Dedifferentiated amniotic fluid mesenchymal stem cell (primary cell): ENCODE measurements around the gene ALX3.
"Not testable (repeated sequence)": the region's sequence is repeated elsewhere in the genome, so short reads cannot be mapped to it uniquely, and the experiment has no call there.

Experiments
- DNase-seq: peaks from one replicate; pipeline ENCODE4 v3.0.0-alpha.2; 2016; ENCODE audit errors: extremely low spot score

The ALX3 gene

DNA sequence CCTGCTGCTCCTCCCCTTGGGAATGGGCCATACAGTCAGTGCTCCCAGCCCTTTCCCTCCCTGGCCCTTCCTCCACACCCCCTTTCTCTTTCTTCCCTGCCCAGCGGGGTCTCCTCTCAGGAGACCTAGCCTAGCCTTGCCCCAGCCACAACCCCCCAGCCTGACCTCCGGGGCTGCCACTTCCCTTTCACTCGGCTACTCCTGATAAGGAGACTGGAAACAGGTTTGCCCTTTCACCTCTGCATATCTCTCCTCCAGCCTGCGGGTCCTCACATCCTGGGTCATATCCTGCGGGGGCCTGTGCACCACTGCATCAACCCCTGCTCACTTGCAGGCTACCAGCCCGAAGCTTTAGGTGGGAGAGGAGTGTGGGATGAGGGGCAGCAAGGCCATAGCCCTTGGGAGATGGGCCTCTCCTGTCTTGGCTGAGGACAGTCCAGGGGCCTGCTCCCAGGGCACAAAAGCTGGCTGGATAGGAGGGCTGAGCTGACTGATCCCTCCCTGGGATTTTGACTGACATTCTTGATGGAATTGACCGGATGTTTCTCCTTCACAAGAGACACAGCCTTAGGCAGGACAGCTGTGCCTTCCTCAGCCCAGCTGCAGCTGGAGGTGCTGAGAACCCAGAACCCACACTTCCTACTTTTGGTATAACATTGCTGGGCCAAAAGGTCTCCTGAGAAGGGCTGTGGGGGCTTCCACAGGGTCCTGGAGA is 19.2 kb upstream of the ALX3 start:
- no peak for DNase-seq

DNA sequence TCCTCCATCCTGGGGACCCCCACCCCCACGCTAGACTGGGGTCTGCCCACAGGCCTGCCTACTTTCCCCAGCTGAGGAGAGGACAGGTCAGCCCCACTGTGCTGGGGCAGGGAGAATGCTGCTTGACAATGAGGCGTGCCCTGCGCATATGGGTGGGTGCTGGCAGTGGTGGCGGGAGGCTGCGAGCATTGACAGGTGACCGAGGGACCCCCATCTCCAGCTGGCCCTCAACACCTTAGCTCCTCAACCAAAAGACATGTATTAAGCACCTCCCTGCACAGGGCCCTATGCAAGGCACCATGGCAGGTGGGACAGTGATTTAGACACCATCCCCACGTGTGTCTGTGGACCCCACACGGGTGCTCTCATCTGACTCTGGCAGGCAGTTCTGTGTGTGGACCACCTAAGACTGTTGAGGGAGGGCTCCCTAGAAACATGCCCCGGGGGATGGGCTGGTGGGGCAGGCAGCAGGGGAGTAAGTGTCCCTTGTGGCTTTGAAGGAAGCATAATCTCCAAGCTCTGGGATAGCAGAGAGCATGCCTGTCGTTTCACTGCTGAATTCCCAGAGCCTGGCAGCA is 18.4 kb upstream of the ALX3 start:
- DNase-seq: no peak

DNA sequence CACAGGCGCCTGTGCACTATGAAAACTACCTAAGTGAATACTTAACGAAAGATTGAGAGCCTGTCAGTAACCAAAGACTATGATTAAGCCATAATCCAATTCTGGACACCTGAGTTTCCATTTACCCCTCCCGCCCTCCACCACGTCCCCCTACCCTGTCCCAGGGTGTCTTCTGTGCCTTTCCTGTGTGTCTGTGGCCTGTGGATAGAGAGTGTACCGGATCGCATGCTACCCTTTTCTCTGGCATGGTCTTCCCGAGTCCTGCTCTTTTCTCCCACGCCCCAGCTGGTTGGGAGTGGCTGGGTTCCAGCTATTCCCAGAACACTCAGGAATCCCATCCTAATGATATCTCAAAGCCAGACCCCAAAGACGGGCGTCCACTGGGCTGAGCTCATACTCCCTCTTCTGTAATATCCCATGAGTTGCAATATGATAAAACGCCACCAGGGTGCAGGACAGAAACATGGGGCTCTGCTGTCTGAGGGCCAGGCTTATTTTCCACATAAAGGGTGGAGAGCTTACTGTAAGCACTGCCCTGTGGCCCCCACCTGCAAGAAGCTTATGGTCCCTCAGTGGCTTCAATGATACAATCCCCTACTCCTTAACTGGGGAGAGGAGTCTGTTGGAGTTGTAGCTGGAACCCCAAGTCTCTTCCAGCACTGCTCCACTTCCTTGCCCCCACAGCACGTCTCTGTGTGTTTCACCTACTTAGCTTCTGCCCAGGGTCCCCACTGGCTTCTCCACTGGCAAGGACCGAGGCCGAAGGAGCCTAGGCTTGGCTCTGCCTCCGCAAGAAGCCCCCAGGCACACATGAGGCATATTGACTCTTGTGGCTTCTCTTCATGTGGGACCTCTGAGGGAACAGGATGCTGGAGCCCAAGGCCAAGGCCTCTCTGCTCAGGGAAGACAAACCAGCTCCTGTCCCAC is 17.6 kb upstream of the ALX3 start:
- DNase-seq: peak; percentile 77

DNA sequence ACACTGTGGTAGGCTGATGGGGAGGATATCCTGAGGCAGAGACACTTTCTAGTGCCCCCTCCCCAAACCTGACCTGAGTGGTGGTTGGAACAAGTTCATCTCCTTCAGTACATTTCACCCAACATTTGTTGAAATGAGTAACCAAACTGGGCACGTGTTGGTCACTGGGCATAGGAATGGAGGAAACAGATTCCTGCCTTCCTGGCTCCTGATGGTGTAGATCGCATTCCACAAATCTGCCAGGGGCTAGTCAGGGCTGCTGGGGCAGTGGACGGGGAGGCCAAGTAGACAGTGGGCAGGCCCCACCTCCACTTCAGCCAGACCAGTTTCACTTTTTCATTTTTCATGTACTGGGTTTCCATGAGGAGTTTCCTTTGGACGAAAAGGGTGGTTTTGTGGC is 16.5 kb upstream of the ALX3 start:
- no peak for DNase-seq

DNA sequence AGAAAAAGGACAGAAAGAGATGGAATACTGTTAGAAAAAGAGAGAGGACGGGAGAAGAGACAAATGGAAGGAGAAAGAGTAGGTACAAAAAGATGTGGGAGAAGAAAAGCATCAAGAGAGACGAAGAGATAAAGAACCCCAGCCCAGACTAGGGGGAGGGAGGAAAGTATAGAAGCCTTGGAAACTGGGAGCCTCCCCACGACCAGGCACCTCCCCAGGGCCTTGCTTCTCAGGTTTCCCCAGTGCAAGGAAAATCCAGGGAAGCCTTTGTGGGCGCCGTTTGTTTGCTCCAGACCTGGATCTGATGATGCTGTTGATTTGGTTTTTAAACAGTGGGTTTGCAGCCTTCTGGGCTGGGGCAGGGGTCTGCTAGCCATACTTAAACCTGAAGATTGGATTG is 15.2 kb upstream of the ALX3 start:
- DNase-seq: no peak

DNA sequence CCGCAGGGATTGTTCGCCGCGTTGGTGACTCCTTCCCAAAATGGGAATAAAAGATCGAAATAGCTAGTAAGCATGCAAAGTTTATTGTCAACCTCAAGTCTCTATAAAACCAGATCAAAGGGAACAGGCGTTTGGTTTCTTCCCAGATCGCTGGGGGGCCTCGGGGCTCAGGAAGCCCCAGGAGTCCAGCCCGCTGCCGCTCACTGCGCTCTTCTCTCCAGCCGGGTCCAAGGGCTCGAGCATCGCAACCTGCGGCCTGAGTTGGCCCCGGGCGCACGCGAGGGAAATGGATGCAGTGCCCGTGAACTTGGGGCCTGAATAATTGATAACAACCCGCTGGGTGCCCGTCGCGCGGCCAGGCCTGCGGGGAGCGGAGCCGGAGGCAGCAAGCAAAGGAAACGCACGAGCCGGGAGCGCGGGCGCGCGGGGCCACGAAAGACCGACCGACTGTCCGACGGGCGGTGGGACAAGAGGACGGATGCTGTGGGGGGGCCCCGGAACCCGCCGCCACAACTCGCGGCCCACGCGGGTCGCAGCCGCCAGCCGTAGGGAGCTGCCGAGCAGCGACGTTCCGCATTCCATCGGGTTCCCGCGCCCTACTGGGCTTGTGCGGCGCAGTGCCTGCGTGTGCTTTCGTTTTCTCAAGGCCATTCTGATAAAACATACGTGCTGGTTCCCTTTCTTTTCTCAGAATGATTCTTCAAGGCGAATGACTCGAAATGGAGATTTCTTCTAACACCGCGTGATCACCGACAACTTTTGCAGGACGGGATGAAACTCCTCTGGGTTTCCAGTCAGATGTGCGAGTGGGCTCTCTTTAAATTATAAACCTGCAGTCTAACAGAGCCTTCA is 14.0 kb upstream of the ALX3 start:
- no peak for DNase-seq

DNA sequence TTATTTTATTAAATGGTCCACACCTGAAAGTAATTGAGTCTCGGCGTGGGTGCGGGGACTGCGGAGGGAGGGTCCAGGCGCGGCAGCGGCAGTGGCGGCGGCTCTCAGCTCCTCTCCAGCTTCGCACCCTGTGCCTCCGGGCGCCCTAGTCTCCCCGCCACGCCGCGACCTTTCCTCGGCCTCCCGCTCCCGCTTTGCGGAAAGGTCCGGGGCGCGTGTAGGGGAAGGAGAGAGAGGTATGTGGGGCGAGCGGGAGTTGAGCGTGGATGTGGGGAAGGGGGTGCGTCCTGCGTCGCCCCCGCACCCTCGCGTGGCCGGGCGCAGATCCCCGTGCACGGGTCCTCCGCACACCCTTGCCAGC is 13.4 kb upstream of the ALX3 start:
- no peak for DNase-seq

DNA sequence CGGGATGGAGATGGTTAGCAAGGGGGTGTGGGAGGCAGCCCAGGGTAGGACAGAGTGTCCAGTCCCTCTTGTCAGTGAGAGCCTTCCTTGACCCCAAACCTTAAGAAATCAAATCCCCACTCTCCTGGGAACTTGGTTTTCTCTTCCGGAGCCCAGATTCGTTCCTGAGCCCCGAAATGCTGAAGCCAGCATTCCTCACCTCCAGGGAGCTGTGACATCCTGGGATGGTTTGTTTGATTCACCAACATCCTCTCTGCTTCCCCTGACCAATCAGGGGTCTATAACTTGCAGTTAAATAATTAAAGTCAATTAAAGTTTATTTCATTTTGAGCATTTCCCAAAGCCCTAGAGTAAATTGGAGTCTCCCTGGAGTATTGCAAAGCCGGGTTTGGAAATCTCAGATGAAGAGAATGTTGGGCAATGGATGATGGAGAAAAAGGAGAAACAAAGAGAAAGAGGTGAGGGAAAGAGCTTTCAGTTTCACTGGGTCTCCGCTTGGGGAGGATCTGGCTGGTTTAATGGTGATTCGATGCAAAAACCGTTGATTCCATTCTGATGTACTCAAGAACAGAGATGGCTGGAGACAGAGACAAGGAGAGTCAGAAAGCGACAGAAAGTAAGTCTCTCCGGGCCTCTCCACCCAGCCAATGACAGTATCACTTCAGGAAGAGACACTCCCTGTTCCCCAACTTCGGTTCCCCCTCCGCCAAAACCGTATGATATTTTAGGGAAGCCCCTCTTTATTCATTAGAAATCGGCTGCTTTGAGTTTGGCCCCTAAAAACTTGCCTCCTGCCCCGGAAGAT is 12.8 kb upstream of the ALX3 start:
- DNase-seq: no peak

DNA sequence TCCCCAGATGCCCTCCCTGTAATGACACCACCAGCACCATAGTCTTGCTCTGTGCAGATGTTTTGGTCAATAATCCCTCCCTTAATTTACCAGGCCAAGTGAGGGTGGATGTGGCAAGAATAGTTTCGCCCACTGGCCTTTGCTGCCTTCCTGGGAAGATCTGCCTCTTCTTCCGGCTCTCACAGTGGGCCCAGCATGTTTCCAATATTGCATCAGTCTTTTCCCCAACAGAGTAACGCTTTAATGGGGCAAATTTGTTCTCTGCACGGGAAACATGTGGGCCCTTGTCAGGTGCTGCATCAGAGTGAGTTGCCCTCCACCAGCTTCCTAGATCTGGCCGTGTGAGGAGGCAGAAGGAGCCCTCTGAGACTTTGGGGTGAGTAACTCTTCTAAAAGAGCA is 12.0 kb upstream of the ALX3 start:
- peak; percentile 55 for DNase-seq

DNA sequence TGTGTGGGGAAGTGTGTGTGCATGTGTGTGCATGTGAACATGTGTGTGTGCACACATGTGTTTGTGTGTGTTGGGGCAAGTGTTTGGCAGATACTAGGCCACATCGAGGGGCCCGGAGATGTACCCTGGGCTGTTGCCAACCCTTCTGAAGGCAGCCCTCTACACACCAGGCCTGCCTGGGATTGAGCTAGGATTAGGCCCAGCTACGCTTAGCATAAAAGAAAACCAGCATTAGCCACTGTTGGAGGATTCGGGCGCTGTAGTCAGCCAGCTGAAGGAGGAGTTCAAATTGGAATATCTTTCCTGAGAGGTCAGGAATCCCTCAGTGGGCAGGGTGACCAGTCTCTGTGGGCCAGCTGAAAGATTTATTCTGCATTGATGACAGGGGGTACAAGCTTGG is 10.6 kb upstream of the ALX3 start:
- no peak for DNase-seq

DNA sequence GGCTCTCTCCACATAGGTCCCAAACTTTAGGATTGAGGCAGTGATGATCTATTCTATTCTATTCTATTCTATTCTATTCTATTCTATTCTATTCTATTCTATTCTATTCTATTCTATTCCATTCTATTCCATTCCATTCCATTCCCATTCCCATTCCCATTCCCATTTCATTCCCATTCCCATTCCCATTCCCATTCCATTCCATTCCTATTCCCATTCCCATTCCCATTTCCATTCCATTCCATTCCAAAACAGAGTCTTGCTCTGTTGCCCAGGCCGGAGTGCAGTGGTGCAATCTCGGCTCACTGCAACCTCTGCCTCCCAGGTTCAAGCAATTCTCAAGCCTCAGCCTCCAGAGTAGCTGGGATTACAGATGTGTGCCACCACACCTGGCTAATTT is 9.5 kb upstream of the ALX3 start:
- not testable (repeated sequence) for DNase-seq

DNA sequence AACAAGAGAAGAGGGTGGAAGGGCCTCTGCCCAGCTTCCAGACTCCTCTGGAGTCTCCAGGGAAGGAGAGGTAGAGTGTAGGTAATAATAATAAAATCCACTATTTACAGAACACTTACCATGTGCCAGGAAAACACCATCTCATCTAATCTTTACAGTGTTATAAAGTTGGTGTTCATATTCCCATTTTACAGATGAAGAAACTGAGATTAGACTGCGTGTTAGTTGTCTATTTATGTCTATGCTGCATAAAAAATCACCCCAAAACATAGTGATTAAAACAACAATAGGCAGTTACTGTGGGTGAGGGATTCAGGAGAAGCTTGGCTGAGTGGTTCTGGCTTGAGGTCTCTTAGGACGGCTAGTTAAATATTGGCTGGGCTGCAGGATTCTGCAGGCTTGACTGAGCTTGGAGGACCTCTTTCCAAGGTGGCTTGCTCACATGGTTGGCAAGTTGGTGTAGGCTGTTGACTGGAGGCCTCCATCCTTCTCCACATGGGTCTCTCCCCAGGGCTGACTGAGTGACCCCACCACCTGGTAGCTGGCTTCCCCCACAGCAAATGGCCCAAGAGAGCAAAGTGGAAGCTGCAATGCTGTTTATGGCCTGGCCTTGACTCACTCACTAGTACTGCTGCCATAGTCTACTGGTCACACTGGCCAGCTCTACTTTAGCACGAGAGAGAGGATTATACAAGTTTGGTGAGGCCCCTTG is 6.5 kb upstream of the ALX3 start:
- no peak for DNase-seq

DNA sequence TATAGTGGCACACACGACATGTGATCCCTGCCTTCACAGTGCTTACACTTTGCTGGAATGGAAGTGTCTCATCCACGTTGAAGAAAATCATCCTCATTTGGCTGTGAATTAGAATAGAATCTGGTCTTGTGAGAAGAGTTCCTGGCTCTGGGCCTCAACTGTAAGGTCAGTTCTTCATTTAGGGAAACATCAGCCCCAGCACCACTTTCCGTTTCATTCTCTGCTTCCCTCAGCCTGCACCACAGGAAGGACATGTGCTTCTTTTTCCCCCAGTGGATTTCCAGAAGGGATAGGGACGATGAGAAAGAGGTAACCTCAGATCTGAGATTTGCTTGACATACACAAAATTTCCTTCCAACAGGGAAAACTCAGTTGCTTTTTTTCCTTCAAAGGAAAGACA is 3.7 kb upstream of the ALX3 start:
- DNase-seq: no peak

DNA sequence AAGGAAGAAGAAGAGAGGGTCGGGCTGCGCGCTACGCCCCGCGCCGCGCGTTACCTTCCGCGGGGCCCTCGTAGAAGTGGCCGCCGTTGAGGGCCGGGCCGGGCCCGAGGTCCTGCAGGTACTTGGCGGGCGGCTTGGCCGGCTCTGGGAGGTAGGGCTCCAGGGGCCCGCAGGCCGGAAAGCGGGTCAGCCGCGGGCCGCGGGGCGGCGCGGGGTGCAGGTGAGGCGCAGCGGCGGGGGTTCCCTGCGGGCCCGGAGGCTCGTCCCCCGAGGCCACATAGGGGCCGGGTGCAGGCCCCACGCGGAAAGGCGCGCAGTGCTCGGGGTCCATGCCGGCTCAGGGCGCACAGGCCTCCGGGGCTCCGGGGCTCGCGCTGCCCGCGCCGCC is 196 bp downstream of the ALX3 start:
- no peak for DNase-seq

DNA sequence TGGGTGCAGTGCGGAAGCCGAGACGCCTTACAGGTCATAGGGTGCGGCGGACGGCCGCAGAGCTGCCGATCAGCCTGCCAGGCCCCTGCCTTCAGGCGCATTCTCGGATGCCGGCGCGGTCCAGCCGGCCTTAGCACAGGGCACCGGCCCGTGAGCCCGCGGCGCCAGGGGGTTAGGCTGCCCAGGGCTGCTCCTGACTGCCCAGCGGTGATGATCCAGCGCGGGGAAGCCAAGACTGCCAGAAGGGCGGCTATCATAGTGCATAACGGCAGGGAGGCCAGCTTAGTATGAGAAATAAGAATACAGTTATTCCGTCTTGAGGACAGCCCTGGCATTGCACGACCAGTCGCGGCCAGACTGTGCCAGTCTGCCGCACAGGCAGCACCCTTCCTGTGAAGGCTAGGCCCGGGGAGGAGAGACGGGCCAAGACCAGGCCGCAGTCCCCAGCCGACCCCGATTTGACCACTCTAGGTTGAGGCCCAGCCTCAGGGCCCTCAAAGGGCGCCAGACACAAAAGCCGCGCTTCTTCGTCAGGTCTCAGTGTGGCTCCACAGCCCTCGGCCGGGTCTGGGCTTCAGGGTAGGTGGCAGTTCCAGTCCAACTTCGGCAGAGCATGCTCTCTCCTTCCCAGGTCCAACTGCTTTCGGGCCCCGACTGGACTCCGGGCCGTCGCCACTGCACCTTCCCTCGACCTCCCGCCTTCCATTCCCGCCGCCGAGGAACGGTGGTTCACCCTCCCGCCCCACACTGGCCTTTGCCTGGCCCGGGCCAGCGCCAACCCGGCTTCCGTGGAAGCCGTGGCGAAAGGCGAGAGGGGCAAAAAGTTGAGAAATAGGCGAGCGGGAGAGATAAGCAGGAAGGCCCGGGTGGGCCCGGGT is 829 bp downstream of the ALX3 start:
- no peak for DNase-seq

DNA sequence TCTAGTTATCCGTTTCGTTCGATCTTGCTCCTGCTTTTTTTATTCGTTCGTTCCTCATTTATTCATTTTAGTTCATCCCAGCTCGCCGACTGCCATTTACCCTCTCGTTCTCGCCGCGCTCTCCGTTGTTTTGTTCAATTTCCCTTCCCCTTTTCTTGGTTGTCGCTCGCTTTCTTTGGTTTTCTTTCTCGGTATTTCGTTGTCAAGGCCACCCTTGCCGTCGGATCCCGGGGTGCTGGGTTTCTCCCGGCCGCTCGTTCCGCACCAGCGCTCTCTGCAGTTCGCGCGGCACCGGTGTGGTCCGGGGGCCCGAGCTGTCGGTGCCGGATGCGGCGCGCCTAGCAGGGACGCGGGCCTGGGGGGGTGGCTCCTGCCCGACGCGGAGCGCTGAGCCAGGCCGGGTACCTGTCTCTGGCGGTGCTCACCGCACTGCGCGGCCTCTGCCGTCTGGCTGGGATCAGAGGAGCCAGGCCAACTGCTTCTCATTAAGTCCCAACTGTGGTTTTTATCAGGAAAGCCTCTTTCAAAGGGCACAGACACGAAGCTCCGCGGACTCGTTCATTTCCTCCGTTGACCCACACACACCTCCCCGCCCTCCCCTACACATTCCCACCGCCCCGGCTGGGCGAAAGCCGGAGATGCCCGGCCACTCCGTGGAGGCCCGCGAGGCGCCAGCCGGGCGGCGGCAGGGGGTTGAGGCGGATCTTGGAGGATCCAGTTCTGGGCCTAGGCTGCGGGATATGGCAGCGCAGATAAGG is 1.6 kb downstream of the ALX3 start:
- DNase-seq: no peak

DNA sequence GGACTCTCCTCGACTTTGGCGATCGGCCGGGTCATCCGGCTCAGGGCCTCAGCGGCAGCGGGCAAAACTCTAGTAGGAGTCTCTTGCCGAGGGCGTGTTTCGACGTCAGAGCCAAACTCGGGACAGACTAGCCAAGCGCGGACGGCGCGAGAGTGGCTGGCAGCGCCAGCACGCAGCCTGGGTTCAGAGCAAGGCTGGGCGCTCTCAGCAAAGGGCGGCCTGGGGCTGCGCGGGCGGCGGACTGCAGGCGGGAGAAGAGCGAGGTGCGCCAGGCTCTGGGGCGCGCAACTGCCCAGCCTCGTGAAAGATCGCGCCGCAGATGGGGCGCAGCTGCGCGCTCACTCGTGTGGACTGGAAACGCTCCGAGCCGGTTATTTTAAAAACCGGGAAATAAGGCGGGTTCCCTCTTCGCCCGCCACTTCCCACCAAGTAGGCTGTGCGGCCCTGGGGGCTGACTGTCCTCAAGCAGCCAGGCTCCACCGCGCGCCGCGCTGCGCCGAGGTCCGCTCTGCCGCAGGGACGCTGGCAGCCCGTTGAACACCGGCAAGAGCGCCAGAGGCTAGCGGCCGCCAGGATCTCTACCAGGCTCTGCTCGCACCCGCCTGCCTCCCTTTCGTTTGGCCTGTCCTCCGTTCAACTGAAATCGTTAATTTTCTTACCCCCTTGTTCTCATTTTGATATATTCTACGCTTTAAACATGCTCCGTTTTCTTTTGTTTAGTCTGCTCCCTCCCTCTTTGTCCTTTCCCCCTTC is 2.4 kb downstream of the ALX3 start:
- DNase-seq: no peak

DNA sequence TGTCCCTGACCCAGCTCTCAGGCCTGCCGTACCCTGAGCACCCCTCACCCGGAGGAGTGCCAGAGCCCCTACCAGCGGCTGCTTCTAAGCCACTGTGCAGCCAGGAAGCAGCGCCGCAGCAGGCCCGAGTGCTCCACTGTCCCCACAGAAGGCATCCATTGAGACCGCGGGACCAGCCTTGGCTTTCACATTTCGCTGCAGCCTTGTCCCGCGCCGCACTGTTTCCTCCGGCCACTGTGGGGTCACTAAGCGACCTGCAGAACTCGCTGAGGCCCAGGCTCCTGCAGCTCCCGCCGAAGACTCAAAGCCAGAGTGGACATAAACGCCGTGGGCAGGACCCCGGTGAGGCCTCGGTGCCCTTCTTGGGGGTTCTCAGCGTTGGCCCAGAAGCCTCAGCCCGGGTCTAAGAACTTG is 3.0 kb downstream of the ALX3 start:
- no peak for DNase-seq
